Activated B cell treated with CpG ODN at 0.5 μM for 24 hours (primary cell): ENCODE data around the gene CXCR5. TPM values are rescaled to one million over a fixed set of nuclear protein-coding genes. Genes with fewer than 3 reads are reported as not detected.

Experiments used
- ATAC-seq: fragments of 200-7000 bp; cut with Tn5 transposase; one replicate; pipeline ENCODE4 v1.10.0; 2021; ENCODE audit warnings: low read depth, mild to moderate bottlenecking, moderate library complexity
- CTCF ChIA-PET: fragments of 350-600 bp; sonication (Branson Sonifier 250); formaldehyde crosslinking; loops from one replicate; lab custom pipeline; 2021; ENCODE audit warnings: antibody characterized with exemption; lab: Charles Lee
- POLR2A ChIA-PET: fragments of 350-600 bp; sonication (Branson Sonifier 250); formaldehyde crosslinking; loops from one replicate; lab custom pipeline; 2021; ENCODE audit warnings: antibody characterized with exemption; lab: Charles Lee
- DNase-seq: peaks from one replicate; pipeline ENCODE4 v3.0.0; 2022
- H3K27ac Mint-ChIP-seq: one replicate; pipeline ENCODE4 v1.8.0; 2020; ENCODE audit warnings: mixed read lengths
- H3K27me3 Mint-ChIP-seq: one replicate; pipeline ENCODE4 v1.8.0; 2021; ENCODE audit warnings: mixed read lengths
- H3K36me3 Mint-ChIP-seq: one replicate; pipeline ENCODE4 v1.8.0; 2021; ENCODE audit warnings: low read depth, mixed read lengths
- H3K4me1 Mint-ChIP-seq: one replicate; pipeline ENCODE4 v1.8.0; 2021; ENCODE audit warnings: mixed read lengths
- H3K4me3 Mint-ChIP-seq: one replicate; pipeline ENCODE4 v1.8.0; 2020; ENCODE audit warnings: mild to moderate bottlenecking, mixed read lengths
- H3K9me3 Mint-ChIP-seq: one replicate; pipeline ENCODE4 v1.8.0; 2020; ENCODE audit warnings: mixed read lengths
- CTCF ChIP-seq: fragments of 200-600 bp; IDR thresholded peaks from one replicate; pipeline ENCODE4 v1.8.0; 2022; ENCODE audit warnings: antibody characterized with exemption, mild to moderate bottlenecking
- intact Hi-C: fragments of 100-400 bp; cut with micrococcal nuclease; formaldehyde crosslinking; loops from one replicate; pipeline ENCODE4 v1.15.1; 2024
- total RNA-seq: library from RNA; stranded (reverse); gene quantifications from 2 replicates; pipeline ENCODE4 v1.2.3, GENCODE V29; 2022

CXCR5 gene
- total RNA-seq, 1 donor from 2014 or later: 199 TPM

GRCh38 chr11:118914178-118914918 lies 30.7 kb downstream of the CXCR5 start:
- H3K36me3 Mint-ChIP-seq: peaks cover 6% of the 10 kb centered on the region
- H3K9me3 Mint-ChIP-seq: no peaks in the 10 kb centered on the region
- peak overlapping the region; percentile 52 for H3K4me3 Mint-ChIP-seq
- POLR2A ChIA-PET: interaction anchor here (0.5 to 9.3 kb wide), 12 partner anchors 10 to 365 kb away, joined by 3 to 109 read pairs (median 6); partner anchors contain the start of genes BCL9L, CXCR5 and DDX6
- H3K4me1 Mint-ChIP-seq: peaks cover 86% of the 10 kb centered on the region
- DNase-seq: peak; percentile 45
- TF ChIP-seq CTCF: no peak
- peak; percentile 41 for ATAC-seq
- CTCF ChIA-PET: interaction anchor here (0.8 to 2.1 kb wide), 5 partner anchors 11 to 224 kb away, joined by 4 to 11 read pairs (median 6); partner anchors contain the start of gene BCL9L
- intact Hi-C loops: no loop called here
- H3K27ac Mint-ChIP-seq: peak overlapping the region; percentile 90
- H3K27me3 Mint-ChIP-seq: no peaks in the 10 kb centered on the region

GRCh38 chr11:118914987-118915386 lies 31.3 kb downstream of the CXCR5 start:
- CTCF ChIA-PET: interaction anchor here (0.8 to 1.5 kb wide), 3 partner anchors 11 to 225 kb away, joined by 4 to 6 read pairs (median 4); partner anchors contain the start of gene BCL9L
- Mint-ChIP-seq H3K4me3 (peak overlapping the region; percentile 52), H3K4me1 (peaks cover 89% of the 10 kb centered on the region), H3K9me3 (no peaks in the 10 kb centered on the region), H3K27me3 (no peaks in the 10 kb centered on the region), H3K36me3 (peaks cover 6% of the 10 kb centered on the region), H3K27ac (peak overlapping the region; percentile 90)
- DNase-seq (no peak), ATAC-seq (peak; percentile 53)
- TF ChIP-seq CTCF: no peak
- intact Hi-C loops: loop anchor here (1.0 kb wide), 1 partner anchor 9 kb away; no protein-coding TSS in a partner anchor
- POLR2A ChIA-PET: interaction anchor here (1.0 to 9.3 kb wide), 7 partner anchors 9 to 125 kb away, joined by 3 to 109 read pairs (median 6); partner anchors contain the start of genes BCL9L, CXCR5 and DDX6

- DNase-seq (no peak), ATAC-seq (no peak)
- Mint-ChIP-seq H3K4me3 (peak overlapping the region; percentile 52), H3K27me3 (no peaks in the 10 kb centered on the region), H3K36me3 (peaks cover 6% of the 10 kb centered on the region), H3K27ac (peak overlapping the region; percentile 90), H3K4me1 (peaks cover 93% of the 10 kb centered on the region), H3K9me3 (no peaks in the 10 kb centered on the region)
- ChIA-PET POLR2A (interaction anchor here (1.0 to 9.3 kb wide), 6 partner anchors 9 to 125 kb away, joined by 3 to 109 read pairs (median 31); partner anchors contain the start of genes BCL9L, CXCR5 and DDX6), CTCF (interaction anchor here (0.8 to 1.5 kb wide), 2 partner anchors 15 to 226 kb away, joined by 4 read pairs; no protein-coding TSS in a partner anchor)
- intact Hi-C loops: loop anchor here (1.0 kb wide), 1 partner anchor 9 kb away; no protein-coding TSS in a partner anchor
- TF ChIP-seq CTCF: no peak
Observed at GRCh38 chr11:118915396-118915795, 31.7 kb downstream of the CXCR5 start.

GRCh38 chr11:118915941-118916841 lies 32.5 kb downstream of the CXCR5 start:
- H3K4me3 Mint-ChIP-seq: peak overlapping the region; percentile 15
- intact Hi-C loops: loop anchor here (1.0 kb wide), 1 partner anchor 8 kb away; no protein-coding TSS in a partner anchor
- TF ChIP-seq CTCF: no peak
- ATAC-seq (no peak), DNase-seq (no peak)
- no peaks in the 10 kb centered on the region for H3K9me3 Mint-ChIP-seq
- peak overlapping the region; percentile 90 for H3K27ac Mint-ChIP-seq
- peaks cover 96% of the 10 kb centered on the region for H3K4me1 Mint-ChIP-seq
- peaks cover 6% of the 10 kb centered on the region for H3K36me3 Mint-ChIP-seq
- no peaks in the 10 kb centered on the region for H3K27me3 Mint-ChIP-seq
- CTCF ChIA-PET: interaction anchor here (1.7 kb wide), 1 partner anchor 14 kb away, joined by 4 read pairs; no protein-coding TSS in a partner anchor
- POLR2A ChIA-PET: interaction anchor here (0.6 to 9.3 kb wide), 4 partner anchors 8 to 126 kb away, joined by 7 to 109 read pairs (median 70); partner anchors contain the start of genes BCL9L and DDX6
